ENCODE measurements around the gene BCL2L11.

BCL2L11 gene

GRCh38 chr2:111168528-111169239, 48.0 kb downstream of the BCL2L11 start:
- no peak for DNase-seq (ENCODE audit: low spot score)

DNA sequence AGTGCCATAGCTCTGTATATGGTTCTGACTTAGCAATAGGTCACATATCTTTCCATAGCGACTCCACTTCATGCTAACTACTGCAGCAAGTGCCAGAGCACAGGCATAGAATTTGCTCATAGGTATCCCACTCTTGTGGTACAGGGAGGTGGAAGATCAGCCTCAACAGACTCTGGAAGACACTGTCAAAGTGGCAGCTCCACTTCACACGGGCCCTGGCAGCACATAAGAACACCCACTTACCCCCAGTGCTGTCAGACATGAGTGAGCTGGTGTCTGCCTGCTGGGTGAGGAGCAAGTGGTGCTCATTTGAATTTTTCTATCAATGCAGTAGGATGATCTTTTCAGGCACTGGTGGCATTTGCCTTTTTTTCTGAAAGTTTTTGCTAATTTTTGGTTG, 48.6 kb downstream of the BCL2L11 start:
- DNase-seq (ENCODE audit: low spot score): no peak

DNA sequence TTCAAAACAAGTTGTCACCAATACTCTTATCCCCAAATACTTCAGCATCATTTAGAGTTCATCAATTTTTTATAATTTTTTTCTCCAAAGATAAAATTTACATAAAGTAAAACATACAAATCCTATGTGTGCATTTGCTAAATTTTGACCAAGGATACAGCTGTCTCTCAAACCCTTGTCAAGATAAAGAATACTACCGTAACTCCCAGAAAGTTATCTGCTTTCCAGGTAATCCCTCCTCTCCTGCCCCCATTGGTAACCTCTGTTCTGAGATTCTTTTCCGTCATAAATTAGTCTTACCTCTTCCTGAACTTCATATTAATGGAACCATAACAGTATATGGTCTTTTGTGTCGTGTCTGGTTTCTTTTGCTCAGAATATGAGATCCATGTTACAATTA, 49.2 kb downstream of the BCL2L11 start:
- DNase-seq (ENCODE audit: low spot score): no peak

- DNase-seq (ENCODE audit: low spot score): no peak
Observed at GRCh38 chr2:111171337-111171930, 50.7 kb downstream of the BCL2L11 start.

- no peak for DNase-seq (ENCODE audit: low spot score)
Observed at GRCh38 chr2:111172666-111173065, 52.0 kb downstream of the BCL2L11 start.

- DNase-seq (ENCODE audit: low spot score): no peak
Observed at GRCh38 chr2:111173338-111173737, 52.6 kb downstream of the BCL2L11 start.

- DNase-seq (ENCODE audit: low spot score): no peak
Observed at GRCh38 chr2:111173856-111174255, 53.1 kb downstream of the BCL2L11 start.

DNA sequence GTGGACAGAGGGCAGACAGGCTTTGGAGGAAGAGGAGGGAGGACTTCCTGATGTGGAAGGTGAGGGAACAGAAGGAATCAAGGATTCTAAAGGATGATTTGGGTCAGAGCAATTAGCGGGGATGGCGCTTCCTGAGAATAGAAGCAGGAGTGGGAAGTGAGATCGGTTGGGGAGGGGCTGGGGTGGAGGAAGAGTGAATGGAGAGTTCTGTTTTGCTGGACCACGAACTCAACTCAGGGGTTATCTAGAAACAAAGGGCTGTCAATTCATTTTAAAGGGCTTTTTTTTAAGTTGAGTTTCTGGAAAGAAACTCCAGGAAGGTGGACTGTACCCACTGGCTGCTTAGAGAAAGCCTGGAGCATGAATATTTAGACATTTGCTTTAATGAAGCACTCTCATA, 54.9 kb downstream of the BCL2L11 start:
- DNase-seq (ENCODE audit: low spot score): no peak

- DNase-seq (ENCODE audit: low spot score): no peak
Observed at GRCh38 chr2:111176388-111176787, 55.7 kb downstream of the BCL2L11 start.

- DNase-seq (ENCODE audit: low spot score): no peak
Observed at GRCh38 chr2:111176867-111177266, 56.2 kb downstream of the BCL2L11 start.

GRCh38 chr2:111178296-111178695, 57.6 kb downstream of the BCL2L11 start:
- DNase-seq (ENCODE audit: low spot score): no peak

DNA sequence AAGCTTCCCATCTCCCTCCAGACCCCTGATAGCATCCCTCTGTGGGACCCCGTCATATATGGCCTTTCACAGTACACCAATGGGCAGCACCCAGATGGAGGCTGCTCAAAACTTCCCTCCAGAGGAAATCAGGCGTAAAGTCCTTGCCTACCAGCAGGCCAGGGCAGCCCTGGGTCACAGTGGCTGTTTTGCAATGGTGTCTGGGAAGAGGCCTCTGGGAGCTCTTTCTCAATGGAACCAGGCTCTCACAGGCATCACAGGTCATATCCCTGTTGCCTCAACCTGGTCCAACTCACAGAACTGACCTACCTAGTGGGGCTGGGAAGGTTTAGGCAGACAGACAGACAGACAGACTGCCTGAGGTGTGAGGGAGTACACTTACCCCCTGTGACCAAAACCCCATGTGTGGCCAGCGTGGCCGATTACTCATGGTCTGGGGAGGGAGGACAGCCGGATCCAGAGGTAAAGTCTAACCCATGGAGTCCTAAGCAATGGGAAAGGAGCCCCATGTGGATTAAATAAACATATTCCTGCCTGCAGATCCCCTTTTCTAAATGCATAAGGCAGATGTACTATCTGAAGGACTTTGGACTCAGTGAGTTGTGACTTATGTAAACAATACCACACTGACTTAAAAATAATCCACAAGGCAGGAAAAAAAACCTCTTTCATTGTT, 58.2 kb downstream of the BCL2L11 start:
- DNase-seq (ENCODE audit: low spot score): no peak

DNA sequence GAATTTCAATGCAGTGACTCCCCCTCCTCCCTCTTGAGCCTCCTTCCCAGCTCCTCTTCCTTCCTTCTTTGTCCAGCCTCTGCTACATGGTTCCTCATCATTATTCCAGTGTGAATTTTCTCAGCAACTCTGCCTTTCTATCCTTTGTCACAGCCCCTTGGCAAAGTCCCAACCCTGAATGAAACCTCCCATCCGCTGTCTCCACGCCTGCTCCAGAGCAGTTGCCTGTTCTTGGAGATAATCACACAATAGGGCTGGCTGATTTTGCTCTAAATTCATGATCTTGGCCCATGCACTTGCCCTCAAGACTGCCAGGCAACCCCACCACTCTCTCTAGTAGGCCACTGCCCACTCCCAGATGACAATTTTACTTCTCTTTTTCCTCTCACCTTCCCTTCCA, 61.4 kb downstream of the BCL2L11 start:
- DNase-seq (ENCODE audit: low spot score): no peak

DNA sequence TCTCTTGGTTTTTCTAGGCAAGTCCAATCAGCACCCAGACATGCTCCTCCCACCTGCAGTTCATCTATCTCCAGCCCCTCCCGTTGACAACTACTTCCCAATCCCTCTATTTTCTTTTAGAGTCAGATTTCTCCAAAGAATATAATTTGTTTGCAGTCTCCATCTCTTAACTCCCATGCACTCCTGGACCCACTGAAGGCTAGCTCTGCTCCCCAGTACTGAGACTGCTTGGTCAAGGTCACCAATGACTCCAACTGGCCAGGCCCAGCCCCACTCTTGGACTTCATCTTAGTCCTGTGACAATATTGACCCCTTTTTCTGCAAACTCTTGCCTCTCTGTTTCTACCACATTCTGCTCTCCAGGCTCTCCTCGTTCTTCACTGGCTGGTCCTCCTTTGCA, 62.0 kb downstream of the BCL2L11 start:
- DNase-seq (ENCODE audit: low spot score): no peak

- peak; percentile 41 for DNase-seq (ENCODE audit: low spot score)
Observed at GRCh38 chr2:111184725-111185310, 64.1 kb downstream of the BCL2L11 start.

GRCh38 chr2:111185361-111186022, 64.8 kb downstream of the BCL2L11 start:
- no peak for DNase-seq (ENCODE audit: low spot score)

DNA sequence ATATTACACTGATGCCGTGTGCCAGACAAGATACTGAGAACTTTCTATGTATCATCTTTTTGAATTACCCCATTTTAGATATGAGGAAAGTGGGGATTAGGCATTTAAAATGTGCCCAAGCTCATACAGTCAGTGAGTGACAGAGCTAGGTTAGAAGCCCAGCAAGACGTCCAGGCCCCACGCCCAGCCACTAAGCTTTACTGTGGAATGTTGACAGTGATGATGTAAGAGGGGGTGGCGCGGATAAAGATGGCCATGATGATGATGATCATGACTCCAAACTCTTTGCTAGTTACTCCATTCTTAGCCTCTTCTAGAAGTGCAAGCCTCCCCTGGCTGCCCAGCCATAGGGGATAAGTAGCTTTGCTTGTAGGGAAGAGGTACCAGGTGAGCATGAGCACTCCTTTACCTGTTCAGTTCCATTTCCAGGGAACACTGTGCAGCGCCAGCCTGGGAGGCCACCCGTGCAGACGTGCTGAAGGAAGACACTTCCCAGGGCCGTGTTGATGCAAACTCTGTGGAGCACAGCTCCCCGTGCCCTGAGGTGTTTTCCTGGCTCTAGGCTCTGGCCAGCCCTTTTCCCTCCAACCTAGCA, 65.5 kb downstream of the BCL2L11 start:
- DNase-seq (ENCODE audit: low spot score): no peak

- DNase-seq (ENCODE audit: low spot score): no peak
Observed at GRCh38 chr2:111186933-111187332, 66.2 kb downstream of the BCL2L11 start.

GRCh38 chr2:111188681-111189080, 68.0 kb downstream of the BCL2L11 start:
- DNase-seq (ENCODE audit: low spot score): no peak

- no peak for DNase-seq (ENCODE audit: low spot score)
Observed at GRCh38 chr2:111189106-111189505, 68.4 kb downstream of the BCL2L11 start.

- no peak for DNase-seq (ENCODE audit: low spot score)
Observed at GRCh38 chr2:111190816-111191540, 70.3 kb downstream of the BCL2L11 start.

Measured in globus pallidus (tissue), 1 donor.